ENCODE results near the gene BATF3.

The BATF3 gene

GRCh38 chr1:212656730-212657129 lies 42.9 kb downstream of the BATF3 start:
- Histone ChIP-seq H3K27me3 (ENCODE audit: low read length) (no peaks in the 10 kb centered on the region), H3F3A (ENCODE audit: insufficient read depth) (no peaks in the 10 kb centered on the region), H3K9me3 (ENCODE audit: insufficient read depth, low read length) (no peaks in the 10 kb centered on the region), H3K9me2 (replicated peaks; ENCODE audit: insufficient read depth, low read length) (no peaks in the 10 kb centered on the region), H2AFZ (ENCODE audit: low read depth, low read length, severe bottlenecking) (no peak overlapping the region), H3K36me3 (ENCODE audit: low read length) (no peaks in the 10 kb centered on the region), H3K4me3 (ENCODE audit: insufficient read depth, low read length, poor library complexity, severe bottlenecking) (no peak overlapping the region), H3K27ac (ENCODE audit: low read depth, low read length) (no peak overlapping the region), H3K9ac (ENCODE audit: low read length) (no peak overlapping the region), H3K79me2 (ENCODE audit: insufficient read depth, low read length) (no peaks in the 10 kb centered on the region), H4K20me1 (ENCODE audit: low read depth, low read length) (no peaks in the 10 kb centered on the region), H3K4me2 (ENCODE audit: low read depth, low read length, poor library complexity, severe bottlenecking) (no peak overlapping the region)
- no peak for TF ChIP-seq CTCF (IDR thresholded peaks at IDR 0.05; ENCODE audit: insufficient read depth, low read length, poor library complexity, severe bottlenecking)
- TF ChIP-seq EZH2phosphoT487 (conservative IDR thresholded peaks at IDR 0.05; ENCODE audit: low read length): no peak

- Histone ChIP-seq H3K36me3 (ENCODE audit: low read length) (no peaks in the 10 kb centered on the region), H2AFZ (ENCODE audit: low read depth, low read length, severe bottlenecking) (no peak overlapping the region), H3K27ac (ENCODE audit: low read depth, low read length) (no peak overlapping the region), H3K9ac (ENCODE audit: low read length) (no peak overlapping the region), H3K27me3 (ENCODE audit: low read length) (no peaks in the 10 kb centered on the region), H3K4me2 (ENCODE audit: low read depth, low read length, poor library complexity, severe bottlenecking) (no peak overlapping the region), H3K9me3 (ENCODE audit: insufficient read depth, low read length) (no peaks in the 10 kb centered on the region), H3K79me2 (ENCODE audit: insufficient read depth, low read length) (no peaks in the 10 kb centered on the region), H3K9me2 (replicated peaks; ENCODE audit: insufficient read depth, low read length) (no peaks in the 10 kb centered on the region), H4K20me1 (ENCODE audit: low read depth, low read length) (no peaks in the 10 kb centered on the region), H3K4me3 (ENCODE audit: insufficient read depth, low read length, poor library complexity, severe bottlenecking) (no peak overlapping the region), H3F3A (ENCODE audit: insufficient read depth) (no peaks in the 10 kb centered on the region)
- TF ChIP-seq CTCF (IDR thresholded peaks at IDR 0.05; ENCODE audit: insufficient read depth, low read length, poor library complexity, severe bottlenecking) (no peak), EZH2phosphoT487 (conservative IDR thresholded peaks at IDR 0.05; ENCODE audit: low read length) (no peak)
Measured at GRCh38 chr1:212655668-212656440, 43.8 kb downstream of the BATF3 start.

- Histone ChIP-seq H3K9me3 (ENCODE audit: insufficient read depth, low read length) (no peaks in the 10 kb centered on the region), H4K20me1 (ENCODE audit: low read depth, low read length) (no peaks in the 10 kb centered on the region; the same call in 1 of the 2 replicates), H3K9ac (ENCODE audit: low read length) (no peak overlapping the region), H3K4me2 (ENCODE audit: low read depth, low read length, poor library complexity, severe bottlenecking) (no peak overlapping the region), H3K9me2 (replicated peaks; ENCODE audit: insufficient read depth, low read length) (no peaks in the 10 kb centered on the region), H3K36me3 (ENCODE audit: low read length) (no peaks in the 10 kb centered on the region), H3K27me3 (ENCODE audit: low read length) (no peaks in the 10 kb centered on the region), H3K27ac (ENCODE audit: low read depth, low read length) (no peak overlapping the region), H2AFZ (ENCODE audit: low read depth, low read length, severe bottlenecking) (no peak overlapping the region), H3K4me3 (ENCODE audit: insufficient read depth, low read length, poor library complexity, severe bottlenecking) (no peak overlapping the region), H3F3A (ENCODE audit: insufficient read depth) (no peaks in the 10 kb centered on the region), H3K79me2 (ENCODE audit: insufficient read depth, low read length) (no peaks in the 10 kb centered on the region)
- TF ChIP-seq EZH2phosphoT487 (conservative IDR thresholded peaks at IDR 0.05; ENCODE audit: low read length): no peak
- TF ChIP-seq CTCF (IDR thresholded peaks at IDR 0.05; ENCODE audit: insufficient read depth, low read length, poor library complexity, severe bottlenecking): no peak
Measured at GRCh38 chr1:212652609-212653008, 47.0 kb downstream of the BATF3 start.

Data from SU-DHL-6 (cell line).